Measurements from ENCODE around the gene ST8SIA5.

DNA sequence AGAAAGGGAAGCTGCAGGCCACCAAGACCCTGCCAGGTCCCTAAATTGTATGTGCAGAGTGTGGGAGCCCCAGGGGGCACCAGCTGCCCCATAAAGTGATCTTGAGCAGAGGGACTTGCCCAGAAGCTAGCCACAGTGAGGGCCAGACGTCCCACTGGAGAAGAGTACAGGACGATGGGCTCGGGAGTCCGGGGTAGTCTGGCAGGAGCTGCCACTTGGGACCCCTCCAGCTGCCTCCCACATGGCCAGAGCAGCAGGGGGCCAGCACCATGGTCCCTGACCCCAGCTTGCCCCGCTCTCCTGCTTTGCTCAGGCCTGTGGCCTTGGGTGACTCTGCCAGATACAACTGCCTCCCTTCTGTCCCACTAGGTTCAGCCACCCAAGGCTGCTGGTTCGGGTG is 88.2 kb downstream of the ST8SIA5 start:
- TF ChIP-seq, protein P1, sequence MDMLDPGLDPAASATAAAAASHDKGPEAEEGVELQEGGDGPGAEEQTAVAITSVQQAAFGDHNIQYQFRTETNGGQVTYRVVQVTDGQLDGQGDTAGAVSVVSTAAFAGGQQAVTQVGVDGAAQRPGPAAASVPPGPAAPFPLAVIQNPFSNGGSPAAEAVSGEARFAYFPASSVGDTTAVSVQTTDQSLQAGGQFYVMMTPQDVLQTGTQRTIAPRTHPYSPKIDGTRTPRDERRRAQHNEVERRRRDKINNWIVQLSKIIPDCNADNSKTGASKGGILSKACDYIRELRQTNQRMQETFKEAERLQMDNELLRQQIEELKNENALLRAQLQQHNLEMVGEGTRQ (IDR thresholded peaks at IDR 0.05; ENCODE audit: low read depth, low read length): no peak
- TF ChIP-seq, protein P2, sequence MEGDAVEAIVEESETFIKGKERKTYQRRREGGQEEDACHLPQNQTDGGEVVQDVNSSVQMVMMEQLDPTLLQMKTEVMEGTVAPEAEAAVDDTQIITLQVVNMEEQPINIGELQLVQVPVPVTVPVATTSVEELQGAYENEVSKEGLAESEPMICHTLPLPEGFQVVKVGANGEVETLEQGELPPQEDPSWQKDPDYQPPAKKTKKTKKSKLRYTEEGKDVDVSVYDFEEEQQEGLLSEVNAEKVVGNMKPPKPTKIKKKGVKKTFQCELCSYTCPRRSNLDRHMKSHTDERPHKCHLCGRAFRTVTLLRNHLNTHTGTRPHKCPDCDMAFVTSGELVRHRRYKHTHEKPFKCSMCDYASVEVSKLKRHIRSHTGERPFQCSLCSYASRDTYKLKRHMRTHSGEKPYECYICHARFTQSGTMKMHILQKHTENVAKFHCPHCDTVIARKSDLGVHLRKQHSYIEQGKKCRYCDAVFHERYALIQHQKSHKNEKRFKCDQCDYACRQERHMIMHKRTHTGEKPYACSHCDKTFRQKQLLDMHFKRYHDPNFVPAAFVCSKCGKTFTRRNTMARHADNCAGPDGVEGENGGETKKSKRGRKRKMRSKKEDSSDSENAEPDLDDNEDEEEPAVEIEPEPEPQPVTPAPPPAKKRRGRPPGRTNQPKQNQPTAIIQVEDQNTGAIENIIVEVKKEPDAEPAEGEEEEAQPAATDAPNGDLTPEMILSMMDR (conservative IDR thresholded peaks at IDR 0.05; ENCODE audit: low read depth, low read length): no peak
- TF ChIP-seq MAFK (IDR thresholded peaks at IDR 0.05; ENCODE audit: low read depth, low read length) (no peak), RFX5 (IDR thresholded peaks at IDR 0.05; ENCODE audit: low read depth, low read length) (no peak), CEBPB (IDR thresholded peaks at IDR 0.05; ENCODE audit: low read depth, low read length) (no peak), RCOR1 (IDR thresholded peaks at IDR 0.05; ENCODE audit: insufficient replicate concordance, low read length) (no peak), SMC3 (IDR thresholded peaks at IDR 0.05; ENCODE audit: low read depth, low read length) (no peak), RAD21 (IDR thresholded peaks at IDR 0.05; ENCODE audit: low read length) (no peak), MXI1 (IDR thresholded peaks at IDR 0.05; ENCODE audit: borderline replicate concordance, low read depth, low read length) (no peak), POLR2A (IDR thresholded peaks at IDR 0.05; ENCODE audit: low read depth, low read length) (no peak)
- TF ChIP-seq, protein P3, sequence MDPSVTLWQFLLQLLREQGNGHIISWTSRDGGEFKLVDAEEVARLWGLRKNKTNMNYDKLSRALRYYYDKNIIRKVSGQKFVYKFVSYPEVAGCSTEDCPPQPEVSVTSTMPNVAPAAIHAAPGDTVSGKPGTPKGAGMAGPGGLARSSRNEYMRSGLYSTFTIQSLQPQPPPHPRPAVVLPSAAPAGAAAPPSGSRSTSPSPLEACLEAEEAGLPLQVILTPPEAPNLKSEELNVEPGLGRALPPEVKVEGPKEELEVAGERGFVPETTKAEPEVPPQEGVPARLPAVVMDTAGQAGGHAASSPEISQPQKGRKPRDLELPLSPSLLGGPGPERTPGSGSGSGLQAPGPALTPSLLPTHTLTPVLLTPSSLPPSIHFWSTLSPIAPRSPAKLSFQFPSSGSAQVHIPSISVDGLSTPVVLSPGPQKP (IDR thresholded peaks at IDR 0.05; ENCODE audit: borderline replicate concordance, low read depth, low read length): no peak
